ENCODE measurements around the gene GINM1.

The GINM1 gene

GRCh38 chr6:149565527-149566409 lies at the start of gene GINM1:
Gene GINM1 (plus strand): TSS chr6:149566375. CDS start chr6:149566415, 40 bp downstream.
- DNase-seq (ENCODE audit: low read depth in 2 of 2): peak; percentile 88 to 89

GRCh38 chr6:149529650-149530049 lies 36.5 kb upstream of the GINM1 start:
- DNase-seq (ENCODE audit: low read depth in 2 of 2): no peak

GRCh38 chr6:149534742-149535141 lies 31.4 kb upstream of the GINM1 start:
- DNase-seq (ENCODE audit: low read depth in 2 of 2): no peak

- no peak for DNase-seq (ENCODE audit: low read depth in 2 of 2)
Measured at GRCh38 chr6:149541139-149541538, 25.0 kb upstream of the GINM1 start.

- DNase-seq (ENCODE audit: low read depth in 2 of 2): no peak
Measured at GRCh38 chr6:149544646-149545257, 21.4 kb upstream of the GINM1 start.

GRCh38 chr6:149545258-149545753 lies 20.9 kb upstream of the GINM1 start:
- peak; percentile 40 to 43 for DNase-seq (ENCODE audit: low read depth in 2 of 2)

GRCh38 chr6:149545754-149546471 lies 20.3 kb upstream of the GINM1 start, which contains the start of gene PPIL4:
Gene PPIL4 (minus strand): TSS chr6:149546043. CDS start chr6:149546005, 38 bp downstream.
- peak; percentile 87 to 96 for DNase-seq (ENCODE audit: low read depth in 2 of 2)

- DNase-seq (ENCODE audit: low read depth in 2 of 2): no peak
Measured at GRCh38 chr6:149551920-149552319, 14.3 kb upstream of the GINM1 start.

GRCh38 chr6:149558029-149558428 lies 8.1 kb upstream of the GINM1 start:
- no peak for DNase-seq (ENCODE audit: low read depth in 2 of 2)

GRCh38 chr6:149559389-149559788 lies 6.8 kb upstream of the GINM1 start:
- DNase-seq (ENCODE audit: low read depth in 2 of 2): no peak

GRCh38 chr6:149560736-149561135 lies 5.4 kb upstream of the GINM1 start:
- no peak for DNase-seq (ENCODE audit: low read depth in 2 of 2)

- DNase-seq (ENCODE audit: low read depth in 2 of 2): no peak
Measured at GRCh38 chr6:149563203-149563927, 2.8 kb upstream of the GINM1 start.

- DNase-seq (ENCODE audit: low read depth in 2 of 2): no peak
Measured at GRCh38 chr6:149563928-149564325, 2.2 kb upstream of the GINM1 start.

- peak; percentile 40 to 57 for DNase-seq (ENCODE audit: low read depth in 2 of 2)
Measured at GRCh38 chr6:149566410-149567193, 427 bp downstream of the GINM1 start.

- no peak for DNase-seq (ENCODE audit: low read depth in 2 of 2)
Measured at GRCh38 chr6:149567194-149567586, 1.0 kb downstream of the GINM1 start.

GRCh38 chr6:149567945-149568585 lies 1.9 kb downstream of the GINM1 start:
- no peak for DNase-seq (ENCODE audit: low read depth in 2 of 2)

- DNase-seq (ENCODE audit: low read depth in 2 of 2): no peak
Measured at GRCh38 chr6:149580880-149581279, 14.7 kb downstream of the GINM1 start.

- DNase-seq (ENCODE audit: low read depth in 2 of 2): no peak
Measured at GRCh38 chr6:149581349-149581748, 15.2 kb downstream of the GINM1 start.

- no peak for DNase-seq (ENCODE audit: low read depth in 2 of 2)
Measured at GRCh38 chr6:149586149-149586548, 20.0 kb downstream of the GINM1 start.

GRCh38 chr6:149592983-149593382 lies 26.8 kb downstream of the GINM1 start:
- no peak for DNase-seq (ENCODE audit: low read depth in 2 of 2)

All from stimulated activated CD8-positive, alpha-beta memory T cell treated with anti-CD3 and anti-CD28 coated beads, Interleukin-7, amount 100 ng/mL, for 4 hours (primary cell).